ENCODE data around the gene TRAF7.
"Not testable (repeated sequence)": the region's sequence is repeated elsewhere in the genome, so short reads cannot be mapped to it uniquely, and the experiment has no call there.

Gene TRAF7

DNA sequence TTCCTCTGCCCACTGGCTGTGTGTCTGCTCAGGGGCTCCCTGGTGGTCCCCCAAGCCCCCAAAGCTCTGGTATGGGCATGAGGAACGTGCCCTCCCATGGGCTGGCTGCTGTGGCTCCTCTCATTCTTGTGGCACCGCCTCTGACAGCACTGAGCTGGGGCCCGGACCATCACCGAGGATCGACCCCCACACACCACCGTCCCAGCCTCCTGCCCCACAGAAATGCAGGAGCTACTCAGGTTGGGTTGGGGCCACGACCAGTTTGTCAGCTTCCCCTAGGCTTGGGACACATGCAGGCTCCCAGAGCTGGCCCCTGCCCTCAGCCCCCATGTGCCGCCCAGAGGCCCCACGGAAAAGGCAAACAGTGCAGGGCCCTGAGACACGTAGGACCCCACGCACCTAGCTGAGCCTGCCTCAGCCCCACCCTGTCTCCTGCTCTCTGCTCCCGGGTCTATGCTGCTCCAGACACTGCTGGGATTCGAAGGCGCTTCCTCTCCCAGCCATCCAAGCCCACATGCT, 44.1 kb downstream of the TRAF7 start:
- no peak for DNase-seq (ENCODE audit: low read depth, low spot score)

- DNase-seq (ENCODE audit: low read depth, low spot score), result no peak
Measured at GRCh38 chr16:2200313-2200712, 44.7 kb downstream of the TRAF7 start.

DNA sequence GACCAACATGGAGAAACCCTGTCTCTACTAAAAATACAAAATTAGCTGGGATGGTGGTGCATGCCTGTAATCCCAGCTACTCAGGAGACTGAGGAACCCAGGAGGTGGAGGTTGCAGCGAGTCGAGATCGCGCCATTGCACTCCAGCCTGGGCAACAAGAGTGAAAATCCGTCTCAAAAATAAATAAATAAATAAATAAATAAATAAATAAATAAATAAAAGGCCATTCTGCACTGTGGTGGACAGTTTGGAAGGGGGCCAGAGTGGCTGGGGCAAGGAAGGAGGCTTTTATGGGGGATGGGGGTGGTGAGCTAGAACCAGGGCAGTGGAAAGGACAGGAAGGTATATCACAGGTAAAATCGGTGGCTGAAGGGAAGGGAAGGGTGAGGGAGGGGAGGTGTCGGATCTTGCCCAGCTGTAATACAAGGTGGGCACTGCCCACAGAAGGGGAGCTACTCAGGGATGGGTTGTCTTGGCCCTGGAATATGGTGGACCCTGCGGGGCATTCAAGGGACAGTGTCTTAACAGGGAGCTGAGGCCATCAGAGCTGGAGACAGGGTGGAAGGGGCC, 47.6 kb downstream of the TRAF7 start:
- DNase-seq (ENCODE audit: low read depth, low spot score), result not testable (repeated sequence)

DNA sequence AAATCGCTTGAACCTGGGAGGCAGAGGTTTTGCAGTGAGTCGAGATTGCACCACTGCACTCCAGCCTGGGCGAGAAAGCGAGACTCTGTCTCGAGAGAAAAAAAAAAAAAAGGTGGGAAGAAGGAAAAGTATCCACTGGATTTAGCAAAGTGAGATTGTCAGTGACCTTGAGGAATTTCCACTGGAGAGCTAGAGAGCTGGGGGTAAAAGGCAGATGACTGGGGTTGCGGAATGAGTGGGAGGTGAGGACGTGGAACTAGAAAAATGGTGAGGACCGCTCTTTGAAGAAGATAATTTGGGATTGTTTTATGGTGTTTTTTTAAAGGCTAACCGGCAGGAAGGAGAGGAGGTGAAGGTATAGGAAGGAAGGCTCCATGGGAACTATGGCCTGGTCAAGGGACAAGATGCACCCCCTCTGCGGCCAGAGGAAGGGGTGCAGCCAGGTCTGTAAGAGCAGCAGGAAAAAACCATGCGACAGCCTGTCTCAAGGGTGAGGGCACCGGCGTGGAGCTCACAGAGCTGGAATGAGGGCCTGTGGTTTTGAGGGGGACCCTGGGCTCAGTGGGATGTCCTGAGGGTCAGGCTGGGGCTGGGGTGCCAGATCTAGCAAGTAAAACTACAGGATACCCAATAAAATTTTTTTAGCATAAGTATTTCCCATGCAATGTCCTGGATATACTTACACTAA, 49.0 kb downstream of the TRAF7 start:
- DNase-seq (ENCODE audit: low read depth, low spot score), result no peak

DNA sequence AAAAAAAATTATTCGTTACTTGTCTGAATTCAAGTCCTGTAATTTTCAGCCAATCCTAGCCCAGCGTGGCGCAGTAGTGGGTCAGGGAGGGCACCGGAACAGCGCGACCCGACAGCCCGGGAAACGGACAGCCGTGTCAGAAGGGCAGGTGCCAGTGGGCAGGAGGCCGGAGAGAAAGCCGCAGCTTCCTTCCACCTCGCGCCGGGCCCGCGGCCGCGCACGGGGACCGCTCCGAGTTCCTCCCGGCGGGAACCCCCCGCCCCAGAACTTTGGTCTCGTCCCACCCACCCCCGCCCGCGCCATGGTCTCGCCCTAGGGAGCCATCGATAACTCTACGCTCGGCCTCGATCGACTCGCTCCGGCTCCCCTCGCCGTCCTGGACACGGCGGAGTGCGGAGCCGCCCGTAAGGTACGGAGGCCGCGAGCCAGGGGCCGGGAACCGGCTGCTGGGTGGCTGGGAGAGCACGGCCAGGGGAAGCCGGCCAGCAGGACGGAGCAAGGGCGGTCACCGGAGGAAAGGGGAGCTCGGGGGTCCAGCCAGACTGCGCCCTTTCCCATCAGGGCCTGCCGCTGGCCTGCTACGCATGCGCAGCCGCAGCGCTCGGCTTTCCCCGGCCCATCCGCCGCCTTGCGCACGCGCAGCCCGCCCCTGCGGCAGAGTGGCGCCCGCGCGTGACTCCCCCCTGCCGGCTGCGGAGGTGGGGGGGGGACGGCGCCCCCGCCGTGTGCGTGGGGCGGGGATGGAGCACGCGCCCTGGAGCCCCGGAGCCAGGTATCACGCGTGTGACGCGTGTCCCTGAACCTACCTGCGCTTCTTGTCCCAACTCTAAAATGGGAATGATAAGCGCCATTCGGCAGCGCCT, 49.8 kb downstream of the TRAF7 start, which contains the start of gene MLST8:
MLST8 (plus strand) TSS at position 351 of the 863 bp plus-strand sequence. CDS start 632 bp downstream, outside the sequence.
- peak; percentile 75 for DNase-seq (ENCODE audit: low read depth, low spot score)

DNA sequence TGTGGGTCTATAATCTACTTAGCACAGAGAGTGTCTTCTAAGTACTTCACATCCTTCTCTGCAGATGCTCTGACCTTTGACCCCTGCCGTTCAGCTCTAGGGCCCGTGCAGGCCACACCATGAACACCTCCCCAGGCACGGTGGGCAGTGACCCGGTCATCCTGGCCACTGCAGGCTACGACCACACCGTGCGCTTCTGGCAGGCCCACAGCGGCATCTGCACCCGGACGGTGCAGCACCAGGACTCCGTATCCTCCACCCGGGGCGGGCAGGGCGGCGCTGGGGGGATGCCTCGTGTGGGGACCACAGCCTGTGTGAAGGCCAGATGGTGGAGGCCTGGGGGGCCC, 50.4 kb downstream of the TRAF7 start:
- DNase-seq (ENCODE audit: low read depth, low spot score), result no peak

DNA sequence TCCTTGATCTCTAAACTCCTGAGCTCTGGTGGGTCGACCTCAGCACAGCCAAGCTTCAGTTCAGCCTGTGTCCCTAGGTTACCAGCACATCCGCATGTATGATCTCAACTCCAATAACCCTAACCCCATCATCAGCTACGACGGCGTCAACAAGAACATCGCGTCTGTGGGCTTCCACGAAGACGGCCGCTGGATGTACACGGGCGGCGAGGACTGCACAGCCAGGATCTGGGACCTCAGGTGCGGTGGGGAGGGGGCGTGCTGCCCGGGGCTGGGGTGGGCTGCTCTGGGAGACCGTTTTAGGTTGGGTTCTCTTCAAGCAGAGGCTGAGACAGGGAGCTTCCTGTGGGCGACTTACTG, 50.8 kb downstream of the TRAF7 start:
- no peak for DNase-seq (ENCODE audit: low read depth, low spot score)

DNA sequence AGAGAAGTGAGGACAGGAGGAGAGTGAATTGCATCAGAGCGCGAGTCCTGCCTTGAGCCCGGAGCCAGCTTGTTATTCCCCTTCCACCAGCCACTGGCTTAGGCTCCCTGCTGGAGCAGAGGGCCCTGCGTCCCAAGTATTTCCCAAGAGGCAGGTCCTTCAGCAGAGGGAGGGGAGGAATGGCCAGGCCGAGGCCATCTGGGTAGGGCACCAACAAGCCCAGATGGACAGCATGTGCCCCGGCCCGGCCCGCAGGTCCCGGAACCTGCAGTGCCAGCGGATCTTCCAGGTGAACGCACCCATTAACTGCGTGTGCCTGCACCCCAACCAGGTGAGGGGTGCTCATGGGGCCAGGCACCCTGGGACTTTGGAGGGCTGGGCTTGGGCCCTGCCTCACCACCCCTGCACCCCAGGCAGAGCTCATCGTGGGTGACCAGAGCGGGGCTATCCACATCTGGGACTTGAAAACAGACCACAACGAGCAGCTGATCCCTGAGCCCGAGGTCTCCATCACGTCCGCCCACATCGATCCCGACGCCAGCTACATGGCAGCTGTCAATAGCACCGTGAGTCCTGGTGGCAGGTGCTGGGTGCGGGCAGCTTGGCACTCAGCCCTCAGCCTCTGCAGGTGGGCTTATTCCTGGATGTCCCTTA, 51.3 kb downstream of the TRAF7 start:
- DNase-seq (ENCODE audit: low read depth, low spot score), result no peak

DNA sequence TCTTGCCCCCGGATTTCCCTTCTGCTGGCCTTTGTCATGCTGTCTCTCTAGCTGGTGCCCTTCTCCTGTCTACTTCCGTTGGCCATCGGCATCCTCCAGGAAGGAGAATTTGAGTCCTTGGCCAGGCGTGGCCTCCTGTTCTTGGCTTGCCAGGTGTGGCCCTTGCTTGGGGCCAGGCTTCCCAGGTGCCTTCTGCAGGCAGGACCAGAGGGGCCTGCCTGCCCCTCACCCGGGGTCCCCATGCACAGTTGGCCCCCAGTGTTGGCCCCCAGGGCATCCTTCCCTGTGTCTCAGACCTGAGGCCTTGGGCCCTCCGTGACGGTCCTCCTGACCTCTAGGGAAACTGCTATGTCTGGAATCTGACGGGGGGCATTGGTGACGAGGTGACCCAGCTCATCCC, 52.3 kb downstream of the TRAF7 start:
- DNase-seq (ENCODE audit: low read depth, low spot score), result no peak

DNA sequence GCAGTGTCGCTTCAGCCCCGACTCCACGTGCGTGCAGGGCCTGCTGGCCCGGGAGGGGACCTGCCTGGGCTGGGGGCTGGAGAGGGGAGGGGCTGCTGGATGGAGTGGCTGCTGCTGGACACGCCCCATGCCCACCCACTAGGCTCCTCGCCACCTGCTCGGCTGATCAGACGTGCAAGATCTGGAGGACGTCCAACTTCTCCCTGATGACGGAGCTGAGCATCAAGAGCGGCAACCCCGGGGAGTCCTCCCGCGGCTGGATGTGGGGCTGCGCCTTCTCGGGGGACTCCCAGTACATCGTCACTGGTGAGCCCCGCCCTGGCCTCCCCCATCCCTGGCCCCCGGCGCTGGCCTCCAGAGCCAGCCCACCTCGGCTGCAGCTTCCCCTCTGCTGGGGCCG, 52.7 kb downstream of the TRAF7 start:
- DNase-seq (ENCODE audit: low read depth, low spot score), result no peak

- no peak for DNase-seq (ENCODE audit: low read depth, low spot score)
Measured at GRCh38 chr16:2208772-2209171, 53.2 kb downstream of the TRAF7 start.

- no peak for DNase-seq (ENCODE audit: low read depth, low spot score)
Measured at GRCh38 chr16:2209258-2210008, 53.9 kb downstream of the TRAF7 start.

- DNase-seq (ENCODE audit: low read depth, low spot score), result no peak
Measured at GRCh38 chr16:2210009-2210332, 54.4 kb downstream of the TRAF7 start.

- no peak for DNase-seq (ENCODE audit: low read depth, low spot score)
Measured at GRCh38 chr16:2210386-2211365, 55.1 kb downstream of the TRAF7 start, which contains the start of gene BRICD5. TSS of gene BRICD5 (minus strand) at chr16:2210863. CDS start at chr16:2210833, 30 bp downstream.

GRCh38 chr16:2211923-2212347, 56.4 kb downstream of the TRAF7 start:
- DNase-seq (ENCODE audit: low read depth, low spot score), result no peak

DNA sequence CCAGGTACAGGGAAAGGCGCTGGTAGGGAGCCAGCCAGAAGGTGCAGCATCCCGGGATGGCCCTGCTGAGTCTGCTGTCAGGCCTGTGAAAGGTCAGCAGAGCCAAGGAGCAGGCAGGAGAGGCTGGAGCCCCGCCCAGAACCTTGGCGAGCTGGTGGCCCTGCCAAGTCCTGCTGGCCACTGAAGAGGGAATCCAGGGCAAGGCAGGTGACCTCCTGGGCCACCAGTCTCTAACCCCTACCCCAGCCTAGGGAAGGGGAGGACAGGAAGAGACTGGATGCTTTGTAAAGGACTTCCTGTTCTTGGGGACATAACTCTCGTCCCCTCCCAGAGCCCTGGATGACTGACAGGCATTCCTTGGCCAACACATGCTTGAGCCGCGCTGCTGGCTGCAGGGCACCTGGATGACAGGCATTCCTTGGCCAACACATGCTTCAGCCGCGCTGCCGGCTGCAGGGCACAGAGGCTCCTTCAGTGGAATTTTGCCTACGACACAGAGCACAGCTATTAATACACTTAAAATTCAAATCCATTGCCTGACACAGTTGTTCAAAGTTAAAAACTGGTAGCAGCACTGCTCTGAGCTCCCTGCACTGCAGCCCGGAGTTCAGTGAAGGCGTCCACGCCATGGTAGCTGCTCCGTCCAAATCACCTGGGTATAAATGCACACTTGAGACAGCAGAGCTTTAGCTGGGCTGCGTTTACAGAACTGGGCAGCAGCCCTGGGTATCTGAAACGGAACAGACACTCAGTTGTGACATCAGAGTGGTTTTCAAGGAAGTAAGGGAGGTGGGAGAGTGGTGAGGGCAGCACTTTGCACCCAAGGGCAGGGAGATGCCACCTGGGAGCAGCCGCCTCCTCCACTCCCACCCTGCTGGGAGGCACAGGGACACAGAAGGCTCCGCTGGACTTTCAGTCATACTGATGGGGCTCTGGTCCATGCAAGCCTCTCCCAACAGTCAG, 57.1 kb downstream of the TRAF7 start:
- no peak for DNase-seq (ENCODE audit: low read depth, low spot score)

GRCh38 chr16:2213817-2214718, 58.5 kb downstream of the TRAF7 start:
- no peak for DNase-seq (ENCODE audit: low read depth, low spot score)

- no peak for DNase-seq (ENCODE audit: low read depth, low spot score)
Measured at GRCh38 chr16:2214719-2214968, 59.1 kb downstream of the TRAF7 start, which contains the start of gene PGP. TSS of gene PGP (minus strand) at chr16:2214840. CDS start at chr16:2214777, 63 bp downstream.
